Lung (tissue), 12 donors: ENCODE measurements around the gene FHAD1. TPM values are rescaled to one million over a fixed set of nuclear protein-coding genes. Genes with fewer than 3 reads are reported as not detected.

Source experiments
- ATAC-seq: fragments of 200-7000 bp; cut with Tn5 transposase; one replicate; pipeline ENCODE4 v1.9.1; 2020; ENCODE audit warnings: moderate number of reproducible peaks; ENCODE audit not compliant: insufficient read depth, low FRiP score
- DNase-seq, 3 donors: peaks; one replicate each; pipeline ENCODE4 v3.0.0-alpha.2; 2013 to 2017
- H3K27ac ChIP-seq, 2 donors: one replicate each; pipeline ENCODE4 v1.5.1; 2013; ENCODE audit warnings: mild to moderate bottlenecking in 2 of 2, moderate library complexity in 2 of 2, control low read depth in 1 of 2, inconsistent platforms in 1 of 2, low read depth in 1 of 2, low read length in 1 of 2
- H3K27me3 ChIP-seq, 3 donors: one replicate each; pipeline ENCODE4 v1.5.1; 2013; ENCODE audit warnings: low read length in 2 of 3; ENCODE audit not compliant: control insufficient read depth in 3 of 3, insufficient read depth in 3 of 3
- H3K36me3 ChIP-seq, 4 donors: one replicate each; pipeline ENCODE4 v1.5.1; 2013; ENCODE audit warnings: low read length in 4 of 4, mild to moderate bottlenecking in 1 of 4, moderate library complexity in 1 of 4; ENCODE audit not compliant: control insufficient read depth in 4 of 4, insufficient read depth in 4 of 4
- H3K4me1 ChIP-seq, 5 donors: one replicate each; pipeline ENCODE4 v1.5.1; 2013; ENCODE audit warnings: low read length in 5 of 5, mild to moderate bottlenecking in 2 of 5, moderate library complexity in 1 of 5; ENCODE audit not compliant: control insufficient read depth in 5 of 5, insufficient read depth in 5 of 5
- H3K4me3 ChIP-seq: one replicate; pipeline ENCODE4 v1.5.1; 2013; ENCODE audit warnings: mild to moderate bottlenecking, control low read depth, moderate library complexity
- H3K9ac ChIP-seq, 2 donors: one replicate each; pipeline ENCODE4 v1.5.1; 2013; ENCODE audit warnings: low read length in 2 of 2, control low read depth in 1 of 2; ENCODE audit not compliant: insufficient read depth in 1 of 2
- H3K9me3 ChIP-seq, 4 donors: one replicate each; pipeline ENCODE4 v1.5.1; 2013; ENCODE audit warnings: low read length in 3 of 4, mild to moderate bottlenecking in 1 of 4, moderate library complexity in 1 of 4; ENCODE audit not compliant: control insufficient read depth in 4 of 4, insufficient read depth in 3 of 4
- WGBS, 2 donors: extraction: QIAGEN DNeasy Blood & Tissue Kit; methylation state at CpG; one replicate each; pipeline ENCODE4 v1.1.7; 2013; 5-methylcytosine and 5-hydroxymethylcytosine counted together
- polyA plus RNA-seq, 2 donors: library from polyadenylated mRNA; stranded (reverse); fragments of 200-250 nt; gene quantifications; one replicate each; pipeline ENCODE4 v1.2.1, GENCODE V29; 2013
- total RNA-seq, 2 donors: library from RNA; depleted of rRNA in 1 of 2; stranded (reverse); fragments of >200 nt in 1 of 2; gene quantifications; one replicate each; pipeline ENCODE4 v1.2.1, GENCODE V29; 2014 to 2021
- TF ChIP-seq, protein P1 (sequence below): IDR thresholded peaks from 2 replicates; pipeline ENCODE4 v1.5.1; 2012; ENCODE audit warnings: mild to moderate bottlenecking; ENCODE audit errors: control extremely low read depth, extremely low read depth
- donor health status: control.
- donor health status: control.
- donor health status: Bipolar disorder and iron deficiency.
- donor health status: healthy.
- donor health status: DM: yes; HTN: yes; CAD: no.

FHAD1 gene
- total and polyA plus RNA-seq, 4 donors: 4.4 to 25.9 (median 9.2) TPM

GRCh38 chr1:15336866-15337265, 89.8 kb downstream of the FHAD1 start:
- Histone ChIP-seq H3K9ac (no peak overlapping the region), H3K9me3 (peaks cover 0 to 2% (median 0%) of the 10 kb centered on the region in 4 donors), H3K4me1 (peaks cover 0 to 10% (median 0%) of the 10 kb centered on the region in 5 donors), H3K27ac (no peak overlapping the region), H3K36me3 (no peaks in the 10 kb centered on the region), H3K4me3 (no peak overlapping the region), H3K27me3 (no peaks in the 10 kb centered on the region)
- DNase-seq (no peak), ATAC-seq (no peak)
- WGBS, 2 donors: 49 to 71% methylated on average over 7 of the region's 7 CpGs
- TF ChIP-seq, protein P1, sequence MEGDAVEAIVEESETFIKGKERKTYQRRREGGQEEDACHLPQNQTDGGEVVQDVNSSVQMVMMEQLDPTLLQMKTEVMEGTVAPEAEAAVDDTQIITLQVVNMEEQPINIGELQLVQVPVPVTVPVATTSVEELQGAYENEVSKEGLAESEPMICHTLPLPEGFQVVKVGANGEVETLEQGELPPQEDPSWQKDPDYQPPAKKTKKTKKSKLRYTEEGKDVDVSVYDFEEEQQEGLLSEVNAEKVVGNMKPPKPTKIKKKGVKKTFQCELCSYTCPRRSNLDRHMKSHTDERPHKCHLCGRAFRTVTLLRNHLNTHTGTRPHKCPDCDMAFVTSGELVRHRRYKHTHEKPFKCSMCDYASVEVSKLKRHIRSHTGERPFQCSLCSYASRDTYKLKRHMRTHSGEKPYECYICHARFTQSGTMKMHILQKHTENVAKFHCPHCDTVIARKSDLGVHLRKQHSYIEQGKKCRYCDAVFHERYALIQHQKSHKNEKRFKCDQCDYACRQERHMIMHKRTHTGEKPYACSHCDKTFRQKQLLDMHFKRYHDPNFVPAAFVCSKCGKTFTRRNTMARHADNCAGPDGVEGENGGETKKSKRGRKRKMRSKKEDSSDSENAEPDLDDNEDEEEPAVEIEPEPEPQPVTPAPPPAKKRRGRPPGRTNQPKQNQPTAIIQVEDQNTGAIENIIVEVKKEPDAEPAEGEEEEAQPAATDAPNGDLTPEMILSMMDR: no peak

GRCh38 chr1:15337656-15338402, 90.8 kb downstream of the FHAD1 start:
- H3K27ac ChIP-seq: peak overlapping the region; percentile 18 to 34
- H3K4me3 ChIP-seq: no peak overlapping the region
- peak in 1 of 3 donors; percentile 57 for DNase-seq
- no peaks in the 10 kb centered on the region for H3K27me3 ChIP-seq
- WGBS, 2 donors: 37 to 58% methylated on average over 17 of the region's 17 CpGs
- no peaks in the 10 kb centered on the region for H3K36me3 ChIP-seq
- peak; percentile 59 for ATAC-seq
- TF ChIP-seq, protein P1: no peak
- H3K9me3 ChIP-seq: peaks cover 0 to 2% (median 0%) of the 10 kb centered on the region in 4 donors
- H3K9ac ChIP-seq: no peak overlapping the region
- H3K4me1 ChIP-seq: peaks cover 0 to 10% (median 0%) of the 10 kb centered on the region in 5 donors

DNA sequence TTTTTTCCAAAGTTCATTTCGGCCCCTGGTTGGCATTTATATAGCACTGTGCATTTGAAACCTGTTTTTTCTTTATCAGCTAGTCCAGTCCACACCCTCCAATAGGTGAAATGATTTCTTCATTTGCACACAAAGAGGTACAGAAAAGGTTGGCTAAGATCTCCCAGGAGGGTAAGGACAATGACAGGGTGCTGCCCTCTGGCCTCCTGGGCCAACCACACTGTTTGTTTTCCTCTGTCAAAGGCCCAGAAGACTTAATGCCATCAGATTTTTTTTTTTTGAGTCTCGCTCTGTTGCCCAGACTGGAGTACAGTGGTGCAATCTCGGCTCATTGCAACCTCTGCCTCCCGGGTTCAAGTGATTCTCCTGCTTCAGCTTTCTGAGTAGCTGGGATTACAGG, 92.5 kb downstream of the FHAD1 start:
- TF ChIP-seq, protein P1: no peak
- Histone ChIP-seq H3K9me3 (peaks cover 0 to 2% (median 0%) of the 10 kb centered on the region in 4 donors), H3K27me3 (no peaks in the 10 kb centered on the region), H3K36me3 (no peaks in the 10 kb centered on the region), H3K27ac (no peak overlapping the region), H3K9ac (no peak overlapping the region), H3K4me3 (no peak overlapping the region), H3K4me1 (peaks cover 0 to 10% (median 0%) of the 10 kb centered on the region in 5 donors)
- 88 to 91% methylated on average over 4 of the region's 4 CpGs for WGBS, 2 donors
- DNase-seq (no peak), ATAC-seq (no peak)
